GM19438 (cell line): ENCODE measurements around the gene SEMA3C.

Experiments
- ATAC-seq: cut with Tn5 transposase; IDR thresholded peaks from one replicate; pipeline ENCODE4 v1.9.1; 2021; ENCODE audit warnings: low read depth; ENCODE audit not compliant: unreplicated experiment

Gene SEMA3C

GRCh38 chr7:80858141-80858903 lies 60.5 kb downstream of the SEMA3C start:
- ATAC-seq: no peak

DNA sequence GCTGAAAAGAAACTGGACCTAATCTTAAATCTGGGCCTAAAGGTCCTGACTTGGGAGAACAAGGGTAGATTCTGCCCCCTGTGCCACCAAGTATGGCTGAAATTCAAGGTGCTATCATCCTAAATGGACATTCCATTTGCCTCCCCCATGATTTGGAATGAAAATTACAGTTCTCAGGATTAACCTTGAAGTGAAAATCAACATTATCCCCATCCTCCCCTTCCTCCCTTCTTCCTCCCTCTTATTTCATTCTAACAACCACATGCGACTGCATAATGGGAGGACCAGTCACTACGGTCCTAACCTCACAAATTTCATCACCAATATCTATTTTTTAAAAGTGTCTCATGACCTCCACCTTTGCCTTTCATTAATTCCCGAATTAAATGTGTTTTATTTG lies 62.1 kb downstream of the SEMA3C start:
- no peak for ATAC-seq

DNA sequence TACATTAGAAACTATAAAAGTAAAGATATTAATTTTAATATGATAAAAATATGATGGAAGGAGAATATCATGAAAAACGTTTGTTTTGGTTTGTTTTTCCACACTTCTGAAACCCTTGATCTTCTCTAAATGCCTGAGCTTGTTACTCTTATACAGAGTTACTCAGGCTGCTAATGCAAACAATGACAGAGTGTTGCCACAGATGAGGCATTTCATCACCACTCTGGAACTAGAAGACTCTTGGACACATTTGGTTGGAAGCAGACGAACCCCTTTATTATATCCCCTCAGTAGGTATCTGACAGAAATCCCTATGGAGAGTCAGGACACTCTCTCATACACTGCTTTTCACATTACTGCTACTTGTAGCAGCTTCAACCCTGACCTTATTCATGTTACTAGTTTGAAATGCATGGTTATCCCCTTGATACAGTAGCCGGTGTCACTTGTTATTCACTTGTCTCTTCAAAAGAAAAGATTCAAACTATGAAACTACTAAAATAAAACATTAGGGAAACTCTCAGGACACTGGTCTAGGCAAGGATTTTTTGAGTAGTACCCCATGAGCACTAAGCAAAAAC lies 66.9 kb downstream of the SEMA3C start:
- no peak for ATAC-seq

DNA sequence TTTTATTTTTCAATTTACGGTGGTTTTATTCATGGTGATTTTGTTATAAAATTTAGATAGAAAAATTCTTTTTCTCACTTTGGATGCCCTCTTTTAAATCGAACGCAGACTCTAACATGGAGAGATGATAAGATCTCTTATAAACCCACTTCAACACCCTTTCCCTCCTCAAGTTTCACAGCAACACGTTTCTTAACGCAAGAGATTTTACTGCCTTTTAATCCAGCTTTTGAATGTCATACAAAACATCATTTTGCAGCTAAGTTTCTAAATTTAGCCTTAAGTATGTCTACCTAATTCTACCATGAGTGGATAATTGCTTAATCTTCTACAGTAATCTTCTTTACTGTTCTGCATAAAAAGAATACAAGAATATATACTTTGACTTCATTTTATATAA lies 70.0 kb downstream of the SEMA3C start:
- ATAC-seq: no peak

DNA sequence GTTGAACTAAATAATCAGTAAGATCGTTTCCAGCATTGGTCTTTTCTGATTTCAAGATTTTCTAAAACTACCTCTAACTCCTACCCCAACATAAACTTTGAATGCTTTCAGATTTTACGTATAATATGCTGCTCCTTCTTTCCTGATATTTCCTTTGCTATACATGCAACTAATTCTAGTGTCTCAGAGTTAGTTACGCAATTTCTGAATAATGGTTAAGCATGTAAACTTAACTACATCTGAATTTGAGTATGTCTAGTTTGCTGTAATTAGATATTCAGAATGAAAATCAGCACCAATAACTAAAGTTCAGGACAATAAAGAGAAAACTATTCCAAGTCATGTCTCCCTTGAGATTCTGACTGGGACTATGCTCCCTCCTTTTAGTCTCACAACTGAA lies 71.0 kb downstream of the SEMA3C start:
- ATAC-seq: no peak

GRCh38 chr7:80847027-80847426 lies 71.8 kb downstream of the SEMA3C start:
- no peak for ATAC-seq

DNA sequence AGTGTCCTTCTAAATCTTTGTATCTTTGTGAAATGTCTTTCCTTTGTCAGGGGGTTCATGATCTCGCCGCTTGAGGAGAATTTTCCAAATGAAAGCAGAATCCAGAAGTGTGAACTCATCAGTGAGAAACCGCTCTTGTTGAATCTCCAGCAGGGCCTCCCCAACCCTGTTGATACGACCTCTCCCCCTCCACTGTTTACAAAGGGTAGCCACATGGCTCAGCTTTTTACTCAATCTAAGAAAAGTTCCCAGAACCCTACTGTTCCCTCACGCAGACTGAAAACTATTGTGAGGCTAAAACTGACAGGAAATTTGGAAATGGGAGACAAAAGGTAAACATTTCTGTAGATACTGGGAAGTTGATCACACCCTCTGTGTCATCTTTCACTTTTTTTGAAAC lies 73.9 kb downstream of the SEMA3C start:
- ATAC-seq: no peak

- ATAC-seq: no peak
Observed at GRCh38 chr7:80843018-80843677, 75.7 kb downstream of the SEMA3C start.

GRCh38 chr7:80842022-80842790 lies 76.6 kb downstream of the SEMA3C start:
- no peak for ATAC-seq

GRCh38 chr7:80841423-80841955 lies 77.4 kb downstream of the SEMA3C start:
- ATAC-seq: no peak

- no peak for ATAC-seq
Observed at GRCh38 chr7:80840681-80841080, 78.2 kb downstream of the SEMA3C start.

GRCh38 chr7:80839855-80840254 lies 79.0 kb downstream of the SEMA3C start:
- ATAC-seq: no peak

GRCh38 chr7:80838643-80839042 lies 80.2 kb downstream of the SEMA3C start:
- ATAC-seq: no peak

DNA sequence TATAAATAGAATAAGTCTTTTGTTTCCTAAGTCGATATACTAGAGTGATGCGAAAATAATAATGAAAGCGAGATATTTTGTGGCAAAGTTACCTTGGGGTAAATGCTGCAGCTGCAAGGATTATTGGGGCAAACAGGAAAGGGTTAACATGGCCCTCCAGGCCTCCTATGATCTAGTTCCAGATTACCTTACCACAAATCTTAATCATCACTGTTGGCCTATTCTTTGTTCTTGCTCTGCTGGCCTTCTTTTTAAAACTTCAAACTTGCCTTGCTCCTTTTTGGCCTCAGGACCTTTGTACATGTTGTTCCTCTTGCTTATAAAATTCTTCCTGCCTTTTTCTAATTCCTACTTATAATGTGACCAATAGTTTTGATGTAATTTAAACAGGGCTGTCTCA lies 81.5 kb downstream of the SEMA3C start:
- ATAC-seq: no peak

DNA sequence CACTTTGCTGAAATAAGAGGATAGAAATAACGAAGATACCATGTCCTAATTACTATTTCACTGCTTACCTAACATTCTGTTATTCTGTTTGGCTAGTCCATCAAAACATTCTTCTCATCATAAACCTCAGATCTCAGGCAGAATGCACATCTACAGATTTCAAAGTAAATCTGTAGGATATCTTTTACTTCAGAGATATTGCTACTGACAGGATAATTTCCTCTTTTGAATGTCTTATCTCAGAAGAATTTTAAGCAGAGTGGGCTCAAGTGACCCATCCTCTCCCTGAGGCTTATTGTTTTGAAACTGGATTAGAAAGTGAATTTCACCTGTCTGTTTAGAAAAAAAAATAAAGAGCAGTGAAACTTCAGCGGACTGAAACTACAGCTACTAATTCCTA lies 83.6 kb downstream of the SEMA3C start:
- ATAC-seq: no peak

DNA sequence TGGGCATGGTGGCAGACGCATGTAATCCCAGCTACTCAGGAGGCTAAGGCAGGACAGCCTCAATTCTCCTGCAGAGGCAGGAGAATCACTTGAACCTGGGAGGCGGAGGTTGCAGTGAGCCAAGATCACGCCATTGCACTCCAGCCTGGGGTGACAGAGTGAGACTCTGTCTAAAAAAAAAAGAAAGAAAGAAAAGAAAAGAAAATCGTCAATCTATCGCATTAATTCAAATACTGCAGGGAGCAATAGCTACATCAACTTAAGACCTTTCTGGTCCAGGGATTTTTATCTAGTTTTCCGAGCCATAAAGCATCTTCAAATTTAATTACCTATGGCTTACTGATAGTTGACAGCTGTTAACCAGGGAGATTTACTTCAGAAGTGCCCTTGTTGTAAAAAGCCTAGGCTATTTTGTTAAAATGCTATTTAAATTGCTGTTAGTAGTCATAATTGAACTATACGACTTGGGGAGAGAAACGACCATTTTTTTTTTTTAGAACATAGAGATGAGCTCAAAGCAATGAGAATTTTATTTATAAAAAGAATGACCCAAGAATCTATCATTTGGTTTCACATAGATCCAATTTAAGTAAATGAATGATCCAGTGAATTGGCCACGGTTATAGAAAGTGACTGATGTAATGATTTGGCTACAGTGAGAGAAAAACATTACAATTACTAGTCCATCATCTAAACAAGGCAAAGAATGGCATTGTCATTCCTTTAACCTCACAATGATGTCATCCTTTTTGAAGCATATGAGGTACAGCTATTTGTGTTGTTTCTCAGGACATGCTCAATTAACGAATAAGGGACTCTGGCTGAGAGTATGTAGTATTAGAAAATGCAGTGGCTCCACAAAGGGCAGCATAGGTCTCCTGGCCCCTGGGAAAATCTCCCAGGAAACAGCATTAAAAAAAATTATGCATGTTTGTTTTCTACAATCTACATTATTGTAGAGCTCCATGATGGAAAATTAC lies 85.3 kb downstream of the SEMA3C start:
- no peak for ATAC-seq

GRCh38 chr7:80832006-80832405 lies 86.8 kb downstream of the SEMA3C start:
- no peak for ATAC-seq

DNA sequence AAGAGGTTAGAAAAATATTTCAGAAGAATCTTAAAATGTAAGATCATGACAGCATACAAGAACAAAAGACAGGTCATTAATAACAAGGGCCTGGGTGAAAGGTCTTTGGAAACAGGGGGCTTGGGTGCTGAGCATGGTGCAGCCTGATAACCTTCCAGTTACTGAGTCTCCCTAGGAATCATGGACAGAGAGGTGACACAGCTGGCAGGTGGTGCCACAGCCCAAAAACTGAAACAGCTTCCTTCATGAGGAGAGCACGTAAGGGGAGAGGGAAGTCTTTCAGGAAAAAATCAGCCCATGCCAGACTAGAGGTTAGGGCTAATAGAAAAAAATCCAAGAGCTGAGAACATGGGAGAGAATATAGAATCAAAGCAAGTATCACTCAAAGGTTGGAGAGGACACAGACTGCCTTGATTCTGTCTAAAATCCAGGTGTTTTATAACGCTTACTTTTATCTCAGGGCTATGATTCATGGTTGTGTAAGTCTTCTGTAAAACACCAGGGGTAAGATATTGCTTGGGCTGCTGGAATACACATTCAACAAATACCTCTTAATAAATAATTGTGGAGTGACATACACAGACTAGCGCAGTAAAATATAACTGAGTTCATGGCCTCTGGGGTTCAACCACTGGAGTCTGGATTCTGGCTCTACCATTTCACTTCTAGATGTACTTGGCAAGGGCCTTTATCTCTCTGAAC lies 88.1 kb downstream of the SEMA3C start:
- ATAC-seq: no peak

GRCh38 chr7:80830010-80830409 lies 88.8 kb downstream of the SEMA3C start:
- ATAC-seq: no peak
